Fibroblast of pulmonary artery (primary cell): ENCODE data around the gene XPNPEP3.
"Not testable (repeated sequence)": the region's sequence is repeated elsewhere in the genome, so short reads cannot be mapped to it uniquely, and the experiment has no call there.

Source experiments
- DNase-seq: peaks from one replicate; pipeline ENCODE4 v3.0.0-alpha.2; 2010; ENCODE audit warnings: low read depth
- H3K4me3 ChIP-seq: replicated peaks from 2 replicates; pipeline ENCODE4 v1.5.1; 2011; ENCODE audit warnings: low read depth, mild to moderate bottlenecking, control low read depth, low read length, moderate library complexity
- CTCF ChIP-seq: IDR thresholded peaks from 2 replicates; pipeline ENCODE4 v1.5.1; 2011; ENCODE audit warnings: mild to moderate bottlenecking, control low read depth, low read length, inconsistent platforms; ENCODE audit errors: missing control alignments

The XPNPEP3 gene

GRCh38 chr22:40908895-40909294 lies 51.9 kb downstream of the XPNPEP3 start:
- no peak for TF ChIP-seq CTCF
- no peak overlapping the region for H3K4me3 ChIP-seq
- DNase-seq: no peak

- TF ChIP-seq CTCF: no peak
- peak; percentile 8 for DNase-seq
- H3K4me3 ChIP-seq: no peak overlapping the region
These were observed 54.8 kb downstream of the XPNPEP3 start for GRCh38 chr22:40911772-40912171.

- H3K4me3 ChIP-seq, DNase-seq: not testable (repeated sequence)
These were observed 56.0 kb downstream of the XPNPEP3 start for GRCh38 chr22:40912987-40913386.

GRCh38 chr22:40919446-40919845 lies 62.5 kb downstream of the XPNPEP3 start:
- H3K4me3 ChIP-seq: no peak overlapping the region
- DNase-seq: peak; percentile 17
- no peak for TF ChIP-seq CTCF

- DNase-seq: no peak
- H3K4me3 ChIP-seq: no peak overlapping the region
- TF ChIP-seq CTCF: no peak
These were observed 63.6 kb downstream of the XPNPEP3 start for GRCh38 chr22:40920526-40920925.

GRCh38 chr22:40922484-40923303 lies 65.7 kb downstream of the XPNPEP3 start:
- peak; percentile 66 for TF ChIP-seq CTCF
- H3K4me3 ChIP-seq: no peak overlapping the region
- DNase-seq: peak; percentile 84

- no peak for TF ChIP-seq CTCF
- DNase-seq: peak; percentile 43
These were observed 71.7 kb downstream of the XPNPEP3 start for GRCh38 chr22:40928657-40929056.

More at GRCh38 chr22:40928657-40929056, 71.7 kb downstream of the XPNPEP3 start:
- H3K4me3 ChIP-seq: no peak overlapping the region
